ENCODE measurements around the gene PRADC1. TPM values are rescaled to one million over a fixed set of nuclear protein-coding genes. Genes with fewer than 3 reads are reported as not detected.

Gene PRADC1
- total and polyA plus RNA-seq, 9 of the 15 experiments (the other 6 are each of a cell fraction or from before 2014, with no cell fraction given) = 7.3 to 47.4 (median 34.2) TPM

DNA sequence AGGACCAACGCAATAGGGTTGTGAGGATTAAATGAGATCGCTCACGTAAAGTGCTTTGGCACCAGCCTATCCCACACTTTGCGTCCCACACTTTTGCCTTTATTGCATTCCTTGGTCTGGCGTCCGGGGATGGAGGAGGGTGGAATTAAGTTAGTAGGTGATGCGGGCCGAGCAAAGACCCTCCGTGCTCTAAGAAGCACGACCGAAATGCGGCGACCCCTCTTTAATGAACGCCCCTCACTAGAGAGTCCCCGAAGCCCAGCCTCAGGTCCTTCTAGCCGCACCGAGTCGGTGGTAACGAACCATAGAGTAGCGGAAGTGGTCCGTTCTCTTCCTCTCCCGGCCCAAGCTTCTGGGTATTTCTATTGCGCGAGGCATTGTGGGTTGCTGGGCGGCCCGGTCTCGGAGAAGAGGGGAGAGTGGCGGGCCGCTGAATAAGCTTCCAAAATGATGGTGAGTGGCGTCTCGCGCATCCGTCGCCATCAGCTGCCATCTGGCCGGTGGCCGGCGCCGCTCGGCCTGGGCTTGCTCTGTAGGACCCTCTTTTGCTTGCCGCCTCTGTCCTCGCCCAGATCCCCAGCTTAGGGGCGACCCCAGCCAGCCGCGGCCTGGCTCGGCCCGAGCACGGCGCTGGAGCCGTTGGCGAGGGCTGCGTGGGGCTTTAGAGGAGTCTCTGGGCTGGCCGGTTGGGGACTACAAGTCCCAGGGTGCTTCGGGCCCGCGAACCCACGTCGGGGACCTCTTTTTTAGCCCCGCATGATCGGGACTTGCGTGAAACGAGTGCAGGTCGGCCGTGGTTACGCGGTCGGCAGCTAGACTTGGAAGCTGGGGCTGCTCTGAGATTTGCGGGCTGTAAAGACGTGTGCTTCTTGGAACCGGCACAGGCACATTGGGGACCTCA, 1.1 kb upstream of the PRADC1 start, which contains the start of gene CCT7 (continued):
- TF ChIP-seq, protein P1, sequence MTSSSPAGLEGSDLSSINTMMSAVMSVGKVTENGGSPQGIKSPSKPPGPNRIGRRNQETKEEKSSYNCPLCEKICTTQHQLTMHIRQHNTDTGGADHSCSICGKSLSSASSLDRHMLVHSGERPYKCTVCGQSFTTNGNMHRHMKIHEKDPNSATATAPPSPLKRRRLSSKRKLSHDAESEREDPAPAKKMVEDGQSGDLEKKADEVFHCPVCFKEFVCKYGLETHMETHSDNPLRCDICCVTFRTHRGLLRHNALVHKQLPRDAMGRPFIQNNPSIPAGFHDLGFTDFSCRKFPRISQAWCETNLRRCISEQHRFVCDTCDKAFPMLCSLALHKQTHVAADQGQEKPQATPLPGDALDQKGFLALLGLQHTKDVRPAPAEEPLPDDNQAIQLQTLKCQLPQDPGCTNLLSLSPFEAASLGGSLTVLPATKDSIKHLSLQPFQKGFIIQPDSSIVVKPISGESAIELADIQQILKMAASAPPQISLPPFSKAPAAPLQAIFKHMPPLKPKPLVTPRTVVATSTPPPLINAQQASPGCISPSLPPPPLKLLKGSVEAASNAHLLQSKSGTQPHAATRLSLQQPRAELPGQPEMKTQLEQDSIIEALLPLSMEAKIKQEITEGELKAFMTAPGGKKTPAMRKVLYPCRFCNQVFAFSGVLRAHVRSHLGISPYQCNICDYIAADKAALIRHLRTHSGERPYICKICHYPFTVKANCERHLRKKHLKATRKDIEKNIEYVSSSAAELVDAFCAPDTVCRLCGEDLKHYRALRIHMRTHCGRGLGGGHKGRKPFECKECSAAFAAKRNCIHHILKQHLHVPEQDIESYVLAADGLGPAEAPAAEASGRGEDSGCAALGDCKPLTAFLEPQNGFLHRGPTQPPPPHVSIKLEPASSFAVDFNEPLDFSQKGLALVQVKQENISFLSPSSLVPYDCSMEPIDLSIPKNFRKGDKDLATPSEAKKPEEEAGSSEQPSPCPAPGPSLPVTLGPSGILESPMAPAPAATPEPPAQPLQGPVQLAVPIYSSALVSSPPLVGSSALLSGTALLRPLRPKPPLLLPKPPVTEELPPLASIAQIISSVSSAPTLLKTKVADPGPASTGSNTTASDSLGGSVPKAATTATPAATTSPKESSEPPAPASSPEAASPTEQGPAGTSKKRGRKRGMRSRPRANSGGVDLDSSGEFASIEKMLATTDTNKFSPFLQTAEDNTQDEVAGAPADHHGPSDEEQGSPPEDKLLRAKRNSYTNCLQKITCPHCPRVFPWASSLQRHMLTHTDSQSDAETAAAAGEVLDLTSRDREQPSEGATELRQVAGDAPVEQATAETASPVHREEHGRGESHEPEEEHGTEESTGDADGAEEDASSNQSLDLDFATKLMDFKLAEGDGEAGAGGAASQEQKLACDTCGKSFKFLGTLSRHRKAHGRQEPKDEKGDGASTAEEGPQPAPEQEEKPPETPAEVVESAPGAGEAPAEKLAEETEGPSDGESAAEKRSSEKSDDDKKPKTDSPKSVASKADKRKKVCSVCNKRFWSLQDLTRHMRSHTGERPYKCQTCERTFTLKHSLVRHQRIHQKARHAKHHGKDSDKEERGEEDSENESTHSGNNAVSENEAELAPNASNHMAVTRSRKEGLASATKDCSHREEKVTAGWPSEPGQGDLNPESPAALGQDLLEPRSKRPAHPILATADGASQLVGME (CRISPR knock-in tag; IDR thresholded peaks at IDR 0.05) = no peak
- TF ChIP-seq TEAD2 (tag; IDR thresholded peaks at IDR 0.05) (no peak), CREM (IDR thresholded peaks at IDR 0.05; ENCODE audit: low read depth) (peak; percentile 76), CBX2 (IDR thresholded peaks at IDR 0.05; ENCODE audit: insufficient read depth, low read length, poor library complexity, severe bottlenecking) (no peak), DPF2 (IDR thresholded peaks at IDR 0.05) (no peak)
- TF ChIP-seq, protein P2, sequence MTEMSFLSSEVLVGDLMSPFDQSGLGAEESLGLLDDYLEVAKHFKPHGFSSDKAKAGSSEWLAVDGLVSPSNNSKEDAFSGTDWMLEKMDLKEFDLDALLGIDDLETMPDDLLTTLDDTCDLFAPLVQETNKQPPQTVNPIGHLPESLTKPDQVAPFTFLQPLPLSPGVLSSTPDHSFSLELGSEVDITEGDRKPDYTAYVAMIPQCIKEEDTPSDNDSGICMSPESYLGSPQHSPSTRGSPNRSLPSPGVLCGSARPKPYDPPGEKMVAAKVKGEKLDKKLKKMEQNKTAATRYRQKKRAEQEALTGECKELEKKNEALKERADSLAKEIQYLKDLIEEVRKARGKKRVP (CRISPR knock-in tag; IDR thresholded peaks at IDR 0.05) = no peak
- TF ChIP-seq, protein P3, sequence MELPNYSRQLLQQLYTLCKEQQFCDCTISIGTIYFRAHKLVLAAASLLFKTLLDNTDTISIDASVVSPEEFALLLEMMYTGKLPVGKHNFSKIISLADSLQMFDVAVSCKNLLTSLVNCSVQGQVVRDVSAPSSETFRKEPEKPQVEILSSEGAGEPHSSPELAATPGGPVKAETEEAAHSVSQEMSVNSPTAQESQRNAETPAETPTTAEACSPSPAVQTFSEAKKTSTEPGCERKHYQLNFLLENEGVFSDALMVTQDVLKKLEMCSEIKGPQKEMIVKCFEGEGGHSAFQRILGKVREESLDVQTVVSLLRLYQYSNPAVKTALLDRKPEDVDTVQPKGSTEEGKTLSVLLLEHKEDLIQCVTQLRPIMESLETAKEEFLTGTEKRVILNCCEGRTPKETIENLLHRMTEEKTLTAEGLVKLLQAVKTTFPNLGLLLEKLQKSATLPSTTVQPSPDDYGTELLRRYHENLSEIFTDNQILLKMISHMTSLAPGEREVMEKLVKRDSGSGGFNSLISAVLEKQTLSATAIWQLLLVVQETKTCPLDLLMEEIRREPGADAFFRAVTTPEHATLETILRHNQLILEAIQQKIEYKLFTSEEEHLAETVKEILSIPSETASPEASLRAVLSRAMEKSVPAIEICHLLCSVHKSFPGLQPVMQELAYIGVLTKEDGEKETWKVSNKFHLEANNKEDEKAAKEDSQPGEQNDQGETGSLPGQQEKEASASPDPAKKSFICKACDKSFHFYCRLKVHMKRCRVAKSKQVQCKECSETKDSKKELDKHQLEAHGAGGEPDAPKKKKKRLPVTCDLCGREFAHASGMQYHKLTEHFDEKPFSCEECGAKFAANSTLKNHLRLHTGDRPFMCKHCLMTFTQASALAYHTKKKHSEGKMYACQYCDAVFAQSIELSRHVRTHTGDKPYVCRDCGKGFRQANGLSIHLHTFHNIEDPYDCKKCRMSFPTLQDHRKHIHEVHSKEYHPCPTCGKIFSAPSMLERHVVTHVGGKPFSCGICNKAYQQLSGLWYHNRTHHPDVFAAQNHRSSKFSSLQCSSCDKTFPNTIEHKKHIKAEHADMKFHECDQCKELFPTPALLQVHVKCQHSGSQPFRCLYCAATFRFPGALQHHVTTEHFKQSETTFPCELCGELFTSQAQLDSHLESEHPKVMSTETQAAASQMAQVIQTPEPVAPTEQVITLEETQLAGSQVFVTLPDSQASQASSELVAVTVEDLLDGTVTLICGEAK (IDR thresholded peaks at IDR 0.05) = peak; percentile 96
- TF ChIP-seq, protein P3 (CRISPR knock-in tag; IDR thresholded peaks at IDR 0.05) = no peak
- TF ChIP-seq, protein P4, sequence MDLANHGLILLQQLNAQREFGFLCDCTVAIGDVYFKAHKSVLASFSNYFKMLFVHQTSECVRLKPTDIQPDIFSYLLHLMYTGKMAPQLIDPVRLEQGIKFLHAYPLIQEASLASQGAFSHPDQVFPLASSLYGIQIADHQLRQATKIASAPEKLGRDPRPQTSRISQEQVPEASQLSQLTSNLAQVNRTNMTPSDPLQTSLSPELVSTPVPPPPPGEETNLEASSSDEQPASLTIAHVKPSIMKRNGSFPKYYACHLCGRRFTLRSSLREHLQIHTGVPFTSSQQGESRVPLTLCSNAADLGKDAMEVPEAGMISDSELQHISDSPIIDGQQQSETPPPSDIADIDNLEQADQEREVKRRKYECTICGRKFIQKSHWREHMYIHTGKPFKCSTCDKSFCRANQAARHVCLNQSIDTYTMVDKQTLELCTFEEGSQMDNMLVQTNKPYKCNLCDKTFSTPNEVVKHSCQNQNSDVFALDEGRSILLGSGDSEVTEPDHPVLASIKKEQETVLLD (IDR thresholded peaks at IDR 0.05) = no peak

All from K562 (cell line).